ENCODE results near the gene ERC2.

Gene ERC2

DNA sequence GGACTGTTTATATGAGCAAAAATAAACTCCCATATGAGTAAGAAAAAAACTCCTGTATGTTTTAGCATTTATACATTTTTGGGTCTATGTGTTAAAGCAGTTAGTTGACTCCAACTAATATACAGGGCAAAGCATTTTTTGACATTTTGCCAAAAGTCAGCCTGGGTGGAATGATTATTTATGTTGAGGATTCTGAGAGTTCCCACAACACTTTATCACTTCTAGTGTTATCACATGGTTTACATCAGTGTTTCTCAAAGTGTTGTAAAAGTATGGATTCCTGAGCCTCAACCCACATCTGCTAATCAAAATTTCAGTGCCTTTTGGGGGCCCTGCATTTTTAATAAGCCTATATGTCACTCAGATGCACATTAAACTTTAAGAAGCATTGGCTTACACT is 643.9 kb downstream of the ERC2 start:
- DNase-seq (ENCODE audit: low read depth), result no peak

GRCh38 chr3:55823829-55824228 is 644.4 kb downstream of the ERC2 start:
- no peak for DNase-seq (ENCODE audit: low read depth)

DNA sequence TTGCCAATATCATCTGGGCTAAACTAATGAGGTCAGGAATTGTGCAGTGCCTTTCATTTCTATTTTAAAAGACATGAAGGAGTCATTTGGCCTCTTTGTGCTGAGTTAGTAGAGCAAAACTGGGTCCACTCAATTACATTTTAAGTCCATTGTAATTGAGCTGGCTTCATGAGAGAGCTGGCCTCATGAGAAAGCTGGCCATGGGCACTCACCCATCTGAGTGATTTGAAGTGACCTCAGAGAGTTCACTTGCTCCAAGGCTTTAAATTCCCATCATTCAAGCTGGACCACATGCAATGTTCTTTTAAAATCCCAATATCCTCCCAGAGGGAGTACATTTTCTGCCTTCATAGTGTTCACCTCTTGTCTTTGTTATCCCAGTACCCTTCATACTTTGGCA is 645.3 kb downstream of the ERC2 start:
- no peak for DNase-seq (ENCODE audit: low read depth)

DNA sequence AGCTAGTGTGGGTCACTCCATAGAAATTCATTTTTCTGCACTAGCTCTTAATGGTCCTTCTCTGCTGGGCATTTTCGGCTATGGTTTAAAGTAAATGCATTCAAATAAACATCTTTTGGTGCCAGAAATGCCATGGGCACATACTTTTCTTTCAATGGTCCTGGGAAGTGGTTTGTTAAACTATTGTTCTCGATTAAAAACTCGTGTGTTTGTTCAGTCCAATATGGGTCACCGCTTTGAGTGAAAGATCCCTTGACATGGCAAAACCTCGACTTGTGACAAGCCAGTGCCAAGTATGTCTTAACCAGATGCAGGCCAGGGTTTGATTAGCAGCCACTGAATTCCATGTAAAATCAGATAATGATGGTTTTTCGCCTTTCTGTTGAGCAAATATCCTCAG is 649.3 kb downstream of the ERC2 start:
- DNase-seq (ENCODE audit: low read depth), result no peak

DNA sequence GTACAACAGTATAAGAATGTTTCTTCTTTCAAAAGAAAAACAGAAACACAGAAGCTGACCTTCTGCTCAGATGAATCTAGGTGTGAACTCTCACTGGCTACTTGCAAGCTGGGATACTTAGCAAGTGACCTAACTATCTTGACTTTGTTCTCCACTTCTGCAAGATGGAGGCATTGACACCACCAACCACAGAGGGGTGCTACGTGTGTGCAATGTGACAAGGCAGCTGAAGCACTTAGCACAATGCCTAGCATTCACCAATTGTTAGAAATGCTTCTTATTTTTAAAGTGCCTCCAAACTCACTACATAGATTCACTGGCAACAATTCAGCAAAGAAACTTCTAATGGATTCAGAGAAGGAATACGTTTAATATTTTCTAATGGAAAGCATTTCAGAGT is 649.8 kb downstream of the ERC2 start:
- no peak for DNase-seq (ENCODE audit: low read depth)

- no peak for DNase-seq (ENCODE audit: low read depth)
Observed at GRCh38 chr3:55816794-55817576, 651.3 kb downstream of the ERC2 start.

- no peak for DNase-seq (ENCODE audit: low read depth)
Observed at GRCh38 chr3:55815262-55815661, 653.0 kb downstream of the ERC2 start.

DNA sequence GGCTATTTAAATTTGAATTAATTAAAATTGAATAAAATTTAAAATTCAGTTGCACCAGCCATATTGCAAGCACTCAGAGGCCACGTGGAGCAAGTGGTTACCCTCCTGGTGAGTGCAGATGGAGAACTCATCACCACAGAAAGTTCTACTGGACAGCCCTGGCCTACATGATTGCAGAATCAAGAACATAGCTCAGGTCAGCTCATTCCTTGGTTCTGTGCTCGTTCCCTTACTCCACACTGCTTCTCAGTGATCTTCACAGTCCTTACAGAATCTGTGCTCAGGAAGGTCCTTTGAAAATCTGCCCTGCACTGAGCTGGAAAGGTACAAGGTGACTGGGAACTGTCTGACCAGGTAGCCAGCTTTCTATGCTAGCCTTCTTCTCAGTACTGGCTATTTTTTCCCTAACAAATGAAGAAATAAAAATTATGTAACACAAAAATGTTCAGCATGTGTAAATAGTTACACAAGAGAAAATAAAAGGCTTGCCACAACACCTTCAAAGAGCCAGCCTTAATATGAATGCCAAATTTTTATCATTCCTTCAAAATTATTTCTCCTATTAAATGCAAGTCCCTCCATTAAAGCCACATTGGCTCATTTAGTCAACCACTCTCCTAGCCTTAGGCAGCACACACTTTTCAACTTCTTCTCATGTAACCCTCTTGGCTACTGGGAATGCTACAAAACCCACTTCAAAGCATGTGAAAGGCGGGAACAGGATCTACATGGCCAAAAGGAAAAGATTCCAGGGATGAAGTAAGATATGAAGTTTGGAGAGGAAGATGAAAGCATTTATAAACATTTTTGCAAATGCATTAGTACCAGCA is 654.8 kb downstream of the ERC2 start:
- DNase-seq (ENCODE audit: low read depth), result no peak

- no peak for DNase-seq (ENCODE audit: low read depth)
Observed at GRCh38 chr3:55812394-55813013, 655.8 kb downstream of the ERC2 start.

DNA sequence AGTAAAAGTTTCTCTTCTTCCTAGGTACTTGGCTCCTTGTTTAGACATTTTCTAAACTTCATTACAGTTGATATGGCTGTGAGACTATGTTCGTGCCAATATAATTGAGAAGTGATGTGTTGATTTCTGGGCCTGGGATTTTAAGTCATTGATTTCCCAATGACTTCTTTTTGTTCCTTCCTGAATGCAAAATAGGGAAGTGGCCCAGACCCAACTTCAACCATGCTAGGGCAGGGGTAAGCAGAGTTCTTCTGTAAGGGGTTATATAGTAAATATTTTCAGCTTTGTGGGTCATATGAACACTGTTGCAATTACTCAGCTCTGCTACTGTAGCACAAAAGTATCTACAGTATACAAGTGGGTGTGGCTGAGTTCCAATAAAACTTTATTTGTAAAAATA is 661.1 kb downstream of the ERC2 start:
- DNase-seq (ENCODE audit: low read depth), result no peak

GRCh38 chr3:55805169-55805568 is 663.1 kb downstream of the ERC2 start:
- DNase-seq (ENCODE audit: low read depth), result no peak

- DNase-seq (ENCODE audit: low read depth), result no peak
Observed at GRCh38 chr3:55804170-55805095, 663.8 kb downstream of the ERC2 start.

GRCh38 chr3:55802816-55803215 is 665.5 kb downstream of the ERC2 start:
- DNase-seq (ENCODE audit: low read depth), result no peak

- no peak for DNase-seq (ENCODE audit: low read depth)
Observed at GRCh38 chr3:55801676-55802075, 666.6 kb downstream of the ERC2 start.

DNA sequence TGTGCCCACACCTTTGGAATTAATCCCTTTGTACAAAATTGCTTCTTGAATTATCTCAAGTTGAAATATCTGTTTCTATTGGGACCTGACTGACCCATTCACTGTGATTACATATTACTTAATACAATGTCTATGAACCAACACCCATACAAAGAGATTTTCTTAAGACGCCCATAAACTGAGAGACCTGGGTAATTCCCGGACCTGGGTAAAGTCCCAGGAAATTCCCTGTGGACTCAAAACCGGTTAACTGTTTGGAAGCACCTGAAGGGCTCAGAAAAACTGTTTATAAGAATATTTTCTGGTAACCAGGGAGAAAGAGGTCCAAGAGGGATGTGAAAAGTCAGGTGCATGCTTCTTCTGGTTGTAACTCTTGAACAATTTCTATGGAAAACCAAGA is 667.2 kb downstream of the ERC2 start:
- no peak for DNase-seq (ENCODE audit: low read depth)

- DNase-seq (ENCODE audit: low read depth), result no peak
Observed at GRCh38 chr3:55797775-55798174, 670.5 kb downstream of the ERC2 start.

DNA sequence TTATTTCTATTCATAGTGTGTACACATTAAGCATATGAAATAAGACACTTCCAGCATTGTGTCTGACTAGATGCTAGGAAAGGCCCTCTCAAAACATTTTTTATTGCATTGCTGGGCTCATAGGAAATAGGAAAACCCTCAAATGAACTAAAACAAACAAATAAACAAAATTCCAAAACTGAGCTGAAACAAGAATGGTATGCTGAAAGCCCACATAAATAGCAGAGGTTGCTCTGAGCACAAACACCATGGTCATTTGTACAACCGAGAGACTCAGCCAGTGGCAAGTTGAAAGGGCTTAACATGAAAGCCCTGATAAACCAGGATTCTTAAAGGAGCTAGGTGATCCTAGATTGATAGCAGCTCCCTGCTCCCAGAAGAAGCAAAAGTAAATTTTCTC is 671.2 kb downstream of the ERC2 start:
- DNase-seq (ENCODE audit: low read depth), result no peak

DNA sequence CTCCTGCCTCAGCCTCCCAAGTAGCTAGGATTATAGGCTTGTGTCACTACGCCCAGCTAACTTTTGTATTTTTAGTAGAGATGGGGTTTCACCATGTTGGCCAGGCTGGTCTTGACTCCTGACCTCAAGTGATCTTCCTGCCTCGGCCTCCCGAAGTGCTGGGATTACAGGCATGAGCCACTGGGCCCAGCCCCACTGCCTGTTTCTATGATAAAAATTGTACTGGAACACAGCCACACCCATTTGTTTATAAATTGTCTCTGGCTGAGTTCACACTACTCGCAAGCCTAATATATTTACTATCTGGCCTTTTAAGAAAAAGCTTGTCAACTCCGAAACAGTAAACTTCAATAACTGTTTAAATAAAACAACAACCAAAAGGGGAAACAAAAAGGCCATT is 671.7 kb downstream of the ERC2 start:
- no peak for DNase-seq (ENCODE audit: low read depth)

- no peak for DNase-seq (ENCODE audit: low read depth)
Observed at GRCh38 chr3:55795746-55796145, 672.5 kb downstream of the ERC2 start.

DNA sequence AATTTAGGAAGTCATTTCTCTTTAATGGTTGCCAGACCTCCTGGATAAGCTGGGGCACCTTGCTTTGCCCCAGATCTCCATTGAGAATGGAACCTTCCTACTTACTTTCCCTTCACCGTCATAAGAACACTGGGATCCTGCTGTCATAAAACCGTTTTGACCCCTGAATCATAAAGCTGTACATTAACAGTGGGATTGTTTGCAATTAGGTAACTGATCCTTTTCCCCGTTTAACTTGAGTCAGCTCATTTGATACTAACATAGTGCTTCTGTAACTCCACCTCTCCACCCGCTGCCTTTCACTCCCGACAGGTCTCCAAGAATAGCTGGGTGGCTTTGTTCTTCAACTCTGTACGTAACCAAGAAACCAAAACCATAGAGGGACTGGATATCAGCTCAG is 673.0 kb downstream of the ERC2 start:
- no peak for DNase-seq (ENCODE audit: low read depth)

DNA sequence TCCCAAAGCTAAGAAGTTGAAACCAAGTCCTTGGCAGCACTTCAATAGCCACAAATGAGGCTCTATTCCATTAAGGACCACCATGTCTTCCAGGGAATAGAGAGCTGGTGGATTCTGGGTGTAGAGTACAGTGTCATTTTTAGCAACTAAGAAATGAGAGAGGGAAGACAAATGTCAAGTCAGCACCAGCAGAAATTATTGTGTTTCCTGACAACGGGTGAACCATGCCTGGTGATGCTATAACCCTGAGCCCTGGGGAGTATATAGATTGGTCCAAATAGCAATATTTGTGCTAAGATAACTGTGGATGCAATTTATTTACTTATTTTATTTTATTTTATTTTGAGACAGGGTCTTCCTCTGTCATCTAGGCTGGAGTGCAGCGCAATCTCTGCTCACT is 675.5 kb downstream of the ERC2 start:
- no peak for DNase-seq (ENCODE audit: low read depth)

- DNase-seq (ENCODE audit: low read depth), result no peak
Observed at GRCh38 chr3:55792009-55792408, 676.3 kb downstream of the ERC2 start.

Measured in stromal cell of bone marrow (primary cell).